NCI-H1417 (cell line): ENCODE results near the gene SH3GLB1.
"Not testable (repeated sequence)": the region's sequence is repeated elsewhere in the genome, so short reads cannot be mapped to it uniquely, and the experiment has no call there.

Experiments used
- DNase-seq, 3 experiments: peaks; one replicate each; lab custom pipeline; 2025; lab: John Stamatoyannopoulos, UW

The SH3GLB1 gene

GRCh38 chr1:86704458-86704971, at the start of gene SH3GLB1:
SH3GLB1 (plus strand) TSS chr1:86704576; CDS start chr1:86704900, 324 bp downstream.
- peak; percentile 93 to 95 (median 94) for DNase-seq

- DNase-seq: not testable (repeated sequence)
Observed at GRCh38 chr1:86658381-86658780, 46.0 kb upstream of the SH3GLB1 start.

- DNase-seq: no peak
Observed at GRCh38 chr1:86666368-86666767, 38.0 kb upstream of the SH3GLB1 start.

- peak in 1 of 3 experiments; percentile 31 for DNase-seq
Observed at GRCh38 chr1:86687595-86687994, 16.8 kb upstream of the SH3GLB1 start.

- no peak for DNase-seq
Observed at GRCh38 chr1:86692641-86693040, 11.7 kb upstream of the SH3GLB1 start.

- DNase-seq: no peak
Observed at GRCh38 chr1:86695400-86695799, 9.0 kb upstream of the SH3GLB1 start.

GRCh38 chr1:86696522-86696921, 7.9 kb upstream of the SH3GLB1 start:
- no peak for DNase-seq

GRCh38 chr1:86699186-86699585, 5.2 kb upstream of the SH3GLB1 start:
- DNase-seq: no peak

- DNase-seq: no peak
Observed at GRCh38 chr1:86701731-86702130, 2.6 kb upstream of the SH3GLB1 start.

- peak in 2 of 3 experiments; percentile 16 to 57 for DNase-seq
Observed at GRCh38 chr1:86702954-86703494, 1.4 kb upstream of the SH3GLB1 start.

GRCh38 chr1:86703696-86704457, 499 bp upstream of the SH3GLB1 start:
- peak in 2 of 3 experiments; percentile 79 to 95 for DNase-seq

GRCh38 chr1:86704972-86705664, 742 bp downstream of the SH3GLB1 start:
- DNase-seq: peak; percentile 30 to 88 (median 85)

GRCh38 chr1:86705665-86705985, 1.2 kb downstream of the SH3GLB1 start:
- peak in 1 of 3 experiments; percentile 41 for DNase-seq

- peak in 1 of 3 experiments; percentile 40 for DNase-seq
Observed at GRCh38 chr1:86706018-86706635, 1.8 kb downstream of the SH3GLB1 start.

- DNase-seq: no peak
Observed at GRCh38 chr1:86708920-86709319, 4.5 kb downstream of the SH3GLB1 start.

GRCh38 chr1:86712088-86712860, 7.9 kb downstream of the SH3GLB1 start:
- no peak for DNase-seq

GRCh38 chr1:86713477-86713876, 9.1 kb downstream of the SH3GLB1 start:
- no peak for DNase-seq

GRCh38 chr1:86714159-86714558, 9.8 kb downstream of the SH3GLB1 start:
- no peak for DNase-seq

- DNase-seq: no peak
Observed at GRCh38 chr1:86714561-86715244, 10.3 kb downstream of the SH3GLB1 start.

GRCh38 chr1:86718786-86719185, 14.4 kb downstream of the SH3GLB1 start:
- no peak for DNase-seq

- no peak for DNase-seq
Observed at GRCh38 chr1:86731416-86731815, 27.0 kb downstream of the SH3GLB1 start.
